ENCODE results near the gene UNC79.

UNC79 gene

GRCh38 chr14:93745603-93746273, 315.0 kb downstream of the UNC79 start:
- no peak for DNase-seq (ENCODE audit: extremely low read depth in 1 of 2, low read depth in 1 of 2)

- no peak for DNase-seq (ENCODE audit: extremely low read depth in 1 of 2, low read depth in 1 of 2)
Measured at GRCh38 chr14:93747102-93747501, 316.4 kb downstream of the UNC79 start.

GRCh38 chr14:93747560-93747959, 316.8 kb downstream of the UNC79 start:
- no peak for DNase-seq (ENCODE audit: extremely low read depth in 1 of 2, low read depth in 1 of 2)

- no peak for DNase-seq (ENCODE audit: extremely low read depth in 1 of 2, low read depth in 1 of 2)
Measured at GRCh38 chr14:93748208-93749075, 317.7 kb downstream of the UNC79 start.

GRCh38 chr14:93749076-93749420, 318.3 kb downstream of the UNC79 start:
- DNase-seq (ENCODE audit: extremely low read depth in 1 of 2, low read depth in 1 of 2), result no peak

- DNase-seq (ENCODE audit: extremely low read depth in 1 of 2, low read depth in 1 of 2), result no peak
Measured at GRCh38 chr14:93751946-93752655, 321.4 kb downstream of the UNC79 start.

- DNase-seq (ENCODE audit: extremely low read depth in 1 of 2, low read depth in 1 of 2), result no peak
Measured at GRCh38 chr14:93752980-93753561, 322.3 kb downstream of the UNC79 start.

- no peak for DNase-seq (ENCODE audit: extremely low read depth in 1 of 2, low read depth in 1 of 2)
Measured at GRCh38 chr14:93753647-93754046, 322.9 kb downstream of the UNC79 start.

GRCh38 chr14:93757206-93757605, 326.5 kb downstream of the UNC79 start:
- DNase-seq (ENCODE audit: extremely low read depth in 1 of 2, low read depth in 1 of 2), result no peak

All from activated CD8-positive, alpha-beta memory T cell treated with anti-CD3 and anti-CD28 coated beads for 1 hour (primary cell).